CD4-positive, alpha-beta memory T cell (primary cell): ENCODE results near the gene SLC25A45. TPM values are rescaled to one million over a fixed set of nuclear protein-coding genes. Genes with fewer than 3 reads are reported as not detected.

ENCODE experiments used
- CTCF ChIA-PET: fragments of 350-600 bp; sonication (Branson Sonifier 250); formaldehyde crosslinking; loops from one replicate; lab custom pipeline; 2021; ENCODE audit warnings: inconsistent platforms; ENCODE audit not compliant: partially characterized antibody; lab: Charles Lee
- POLR2A ChIA-PET: fragments of 350-600 bp; sonication (Branson Sonifier 250); formaldehyde crosslinking; loops from one replicate; lab custom pipeline; 2021; ENCODE audit not compliant: partially characterized antibody; lab: Charles Lee
- DNase-seq, 5 donors: peaks; one replicate each; pipeline versions ENCODE4 v3.0.0 to v3.0.0-alpha.2; 2020 to 2022; ENCODE audit warnings: mixed read lengths in 1 of 5
- H3K27ac ChIP-seq: one replicate; pipeline ENCODE4 v1.7.0; 2013; ENCODE audit warnings: low read depth, low read length
- H3K27me3 ChIP-seq: 2 replicates; pipeline ENCODE4 v1.7.0; 2013; ENCODE audit warnings: mild to moderate bottlenecking, low read length, moderate library complexity; ENCODE audit not compliant: insufficient read depth
- H3K36me3 ChIP-seq: 2 replicates; pipeline ENCODE4 v1.7.0; 2013; ENCODE audit warnings: mild to moderate bottlenecking, low read length, moderate library complexity; ENCODE audit not compliant: insufficient read depth
- H3K4me1 ChIP-seq: 2 replicates; pipeline ENCODE4 v1.7.0; 2013; ENCODE audit warnings: mild to moderate bottlenecking, low read length, moderate library complexity; ENCODE audit not compliant: insufficient read depth
- H3K4me3 ChIP-seq, 2 donors: one replicate each; pipeline ENCODE4 v1.7.0; 2013; ENCODE audit warnings: low read length in 2 of 2, mild to moderate bottlenecking in 1 of 2
- H3K9me3 ChIP-seq, 2 donors: one replicate each; pipeline ENCODE4 v1.7.0; 2013; ENCODE audit warnings: low read length in 2 of 2, control low read depth in 1 of 2; ENCODE audit not compliant: control insufficient read depth in 1 of 2
- H3K27ac Mint-ChIP-seq, 7 donors: one replicate each; pipeline ENCODE4 v1.8.0; 2020 to 2021; ENCODE audit warnings: mixed read lengths in 7 of 7, mild to moderate bottlenecking in 6 of 7, inconsistent platforms in 3 of 7, moderate library complexity in 3 of 7
- H3K27me3 Mint-ChIP-seq, 2 donors: one replicate each; pipeline ENCODE4 v1.8.0; 2020 to 2021; ENCODE audit warnings: mixed read lengths in 2 of 2
- H3K36me3 Mint-ChIP-seq, 2 donors: one replicate each; pipeline ENCODE4 v1.8.0; 2020 to 2021; ENCODE audit warnings: mixed read lengths in 2 of 2, inconsistent platforms in 1 of 2, mild to moderate bottlenecking in 1 of 2
- H3K4me1 Mint-ChIP-seq, 4 donors: one replicate each; pipeline ENCODE4 v1.8.0; 2020 to 2021; ENCODE audit warnings: mixed read lengths in 4 of 4, mild to moderate bottlenecking in 1 of 4
- H3K4me3 Mint-ChIP-seq, 8 donors: one replicate each; pipeline ENCODE4 v1.8.0; 2020 to 2021; ENCODE audit warnings: mixed read lengths in 8 of 8, mild to moderate bottlenecking in 7 of 8, moderate library complexity in 6 of 8, inconsistent platforms in 3 of 8
- H3K9me3 Mint-ChIP-seq, 8 donors: one replicate each; pipeline ENCODE4 v1.8.0; 2020 to 2021; ENCODE audit warnings: mixed read lengths in 8 of 8, mild to moderate bottlenecking in 5 of 8, inconsistent platforms in 3 of 8, moderate library complexity in 1 of 8
- intact Hi-C: fragments of 100-400 bp; cut with micrococcal nuclease; formaldehyde crosslinking; loops from one replicate; pipeline ENCODE4 v1.15.1; 2023
- polyA plus RNA-seq, 2 donors: library from polyadenylated mRNA; unstranded; fragments of 300-500 nt; fragmentation: Illumina TruSeq; gene quantifications; one replicate each; pipeline ENCODE4 v1.2.3, GENCODE V29; 2021
- total RNA-seq, 2 experiments: library from RNA; stranded (reverse); gene quantifications; one replicate each; pipeline ENCODE4 v1.2.3, GENCODE V29; 2021

Gene SLC25A45
- total and polyA plus RNA-seq, 4 experiments from 2014 or later, result 7.2 to 24.2 (median 16.0) TPM

- H3K9me3 Mint-ChIP-seq, result no peaks in the 10 kb centered on the region
- DNase-seq, result peak in 1 of 5 donors; percentile 5
- H3K36me3 Mint-ChIP-seq, result peaks cover 16 to 50% of the 10 kb centered on the region in 2 donors
- Histone ChIP-seq H3K9me3 (no peaks in the 10 kb centered on the region), H3K27me3 (no peaks in the 10 kb centered on the region), H3K36me3 (peaks cover 42% of the 10 kb centered on the region), H3K4me1 (no peaks in the 10 kb centered on the region), H3K27ac (no peak overlapping the region), H3K4me3 (no peak overlapping the region)
- H3K27ac Mint-ChIP-seq, result no peak overlapping the region
- no peaks in the 10 kb centered on the region for H3K27me3 Mint-ChIP-seq
- no peak overlapping the region for H3K4me3 Mint-ChIP-seq
- intact Hi-C loops, result no loop called here
- POLR2A ChIA-PET, result interaction anchor here (0.7 to 25.9 kb wide), 3 partner anchors 10 to 179 kb away, joined by 3 to 654 read pairs (median 10); partner anchors contain the start of gene MALAT1
- H3K4me1 Mint-ChIP-seq, result peaks cover 0 to 6% (median 2%) of the 10 kb centered on the region in 4 donors
- CTCF ChIA-PET, result no interaction called here
Measured at GRCh38 chr11:65399249-65399648, 16.8 kb upstream of the SLC25A45 start.

- H3K4me3 Mint-ChIP-seq, result no peak overlapping the region
- H3K4me3 ChIP-seq, result no peak overlapping the region
- ChIA-PET POLR2A (interaction anchor here (0.7 to 25.9 kb wide), 3 partner anchors 18 to 180 kb away, joined by 3 to 654 read pairs (median 5); partner anchors contain the start of gene MALAT1), CTCF (no interaction called here)
- no peaks in the 10 kb centered on the region for H3K9me3 Mint-ChIP-seq
- intact Hi-C loops, result no loop called here
- peaks cover 0 to 6% (median 2%) of the 10 kb centered on the region in 4 donors for H3K4me1 Mint-ChIP-seq
- H3K27me3 Mint-ChIP-seq, result no peaks in the 10 kb centered on the region
- H3K36me3 Mint-ChIP-seq, result peaks cover 16 to 47% of the 10 kb centered on the region in 2 donors
- no peak overlapping the region for H3K27ac ChIP-seq
- H3K27me3 ChIP-seq, result no peaks in the 10 kb centered on the region
- DNase-seq, result peak in 1 of 5 donors; percentile 4
- no peaks in the 10 kb centered on the region for H3K4me1 ChIP-seq
- H3K27ac Mint-ChIP-seq, result peak overlapping the region in 1 of 7 donors; percentile 77
- H3K36me3 ChIP-seq, result peaks cover 39% of the 10 kb centered on the region
- H3K9me3 ChIP-seq, result no peaks in the 10 kb centered on the region
Measured at GRCh38 chr11:65398362-65398910, 16.0 kb upstream of the SLC25A45 start.

- CTCF ChIA-PET, result interaction anchor here (1.0 kb wide), 1 partner anchor 9 kb away, joined by 3 read pairs; no protein-coding TSS in a partner anchor
Measured at GRCh38 chr11:65396769-65397745, 14.6 kb upstream of the SLC25A45 start.

DNA sequence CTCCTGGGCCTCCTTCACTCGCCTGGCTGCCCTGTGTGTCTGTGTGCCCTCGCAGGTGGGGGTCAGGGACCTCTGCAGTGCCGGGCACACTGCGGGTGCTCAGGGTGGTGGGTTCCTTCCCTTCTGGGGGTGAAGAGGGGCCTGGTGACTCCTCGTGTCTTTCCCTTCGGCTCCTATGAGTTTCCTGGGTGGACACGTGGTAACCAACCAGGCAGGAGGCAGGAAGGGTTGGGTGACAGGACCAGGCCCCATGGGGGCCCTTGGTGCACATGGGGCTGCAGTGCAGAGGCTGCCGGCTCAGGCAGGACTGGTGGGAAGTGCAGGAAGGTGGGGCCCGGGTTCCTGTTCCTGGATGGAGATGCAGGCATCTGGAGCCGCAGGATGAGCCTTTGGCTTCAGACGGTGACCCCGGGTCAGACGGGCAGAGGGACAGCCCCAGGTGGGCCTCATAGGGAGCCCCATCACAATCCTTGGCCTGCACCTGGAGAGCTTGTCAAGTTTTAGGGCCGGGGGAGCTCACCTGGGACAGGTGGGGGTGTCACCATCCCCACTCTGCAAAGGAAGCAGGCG, 13.6 kb upstream of the SLC25A45 start:
- peaks cover 17 to 49% of the 10 kb centered on the region in 2 donors for H3K36me3 Mint-ChIP-seq
- no peaks in the 10 kb centered on the region for H3K27me3 Mint-ChIP-seq
- CTCF ChIA-PET, result no interaction called here
- H3K9me3 Mint-ChIP-seq, result no peaks in the 10 kb centered on the region
- POLR2A ChIA-PET, result interaction anchor here (1.3 to 25.9 kb wide), 3 partner anchors 9 to 108 kb away, joined by 3 to 654 read pairs (median 4); partner anchors contain the start of gene MALAT1
- Histone ChIP-seq H3K4me3 (no peak overlapping the region), H3K27me3 (no peaks in the 10 kb centered on the region), H3K9me3 (no peaks in the 10 kb centered on the region), H3K27ac (no peak overlapping the region), H3K4me1 (peaks cover 6% of the 10 kb centered on the region), H3K36me3 (peaks cover 42% of the 10 kb centered on the region)
- peak in 1 of 5 donors; percentile 2 for DNase-seq
- peak overlapping the region in 1 of 7 donors; percentile 47 for H3K27ac Mint-ChIP-seq
- no peak overlapping the region for H3K4me3 Mint-ChIP-seq
- intact Hi-C loops, result no loop called here
- H3K4me1 Mint-ChIP-seq, result peaks cover 0 to 19% (median 5%) of the 10 kb centered on the region in 4 donors

More at GRCh38 chr11:65396769-65397745, 14.6 kb upstream of the SLC25A45 start:
- no peaks in the 10 kb centered on the region for H3K27me3 Mint-ChIP-seq
- no peaks in the 10 kb centered on the region for H3K27me3 ChIP-seq
- H3K27ac ChIP-seq, result no peak overlapping the region
- H3K4me1 Mint-ChIP-seq, result peaks cover 0 to 12% (median 4%) of the 10 kb centered on the region in 4 donors
- peaks cover 17 to 50% of the 10 kb centered on the region in 2 donors for H3K36me3 Mint-ChIP-seq
- H3K9me3 ChIP-seq, result no peaks in the 10 kb centered on the region
- H3K4me3 ChIP-seq, result no peak overlapping the region
- POLR2A ChIA-PET, result interaction anchor here (1.4 to 25.9 kb wide), 3 partner anchors 18 to 107 kb away, joined by 4 to 654 read pairs (median 5); partner anchors contain the start of gene MALAT1
- DNase-seq, result peak in 1 of 5 donors; percentile 25
- intact Hi-C loops, result no loop called here
- H3K4me3 Mint-ChIP-seq, result no peak overlapping the region
- peak overlapping the region in 4 of 7 donors; percentile 11 to 73 (median 57) for H3K27ac Mint-ChIP-seq
- no peaks in the 10 kb centered on the region for H3K9me3 Mint-ChIP-seq
- no peaks in the 10 kb centered on the region for H3K4me1 ChIP-seq
- peaks cover 42% of the 10 kb centered on the region for H3K36me3 ChIP-seq

- Histone ChIP-seq H3K27ac (no peak overlapping the region), H3K27me3 (no peaks in the 10 kb centered on the region), H3K36me3 (peaks cover 32% of the 10 kb centered on the region), H3K4me1 (peaks cover 25% of the 10 kb centered on the region), H3K4me3 (no peak overlapping the region), H3K9me3 (no peaks in the 10 kb centered on the region)
- peaks cover 10 to 31% (median 13%) of the 10 kb centered on the region in 4 donors for H3K4me1 Mint-ChIP-seq
- intact Hi-C loops, result no loop called here
- POLR2A ChIA-PET, result interaction anchor here (17.1 to 25.9 kb wide), 2 partner anchors 26 to 110 kb away, joined by 524 to 654 read pairs; partner anchors contain the start of genes MALAT1 and NEAT1
- CTCF ChIA-PET, result interaction anchor here (1.2 kb wide), 1 partner anchor 115 kb away, joined by 3 read pairs; no protein-coding TSS in a partner anchor
- DNase-seq, result peak in 1 of 5 donors; percentile 11
- no peaks in the 10 kb centered on the region for H3K9me3 Mint-ChIP-seq
- no peak overlapping the region for H3K27ac Mint-ChIP-seq
- H3K27me3 Mint-ChIP-seq, result no peaks in the 10 kb centered on the region
- no peak overlapping the region for H3K4me3 Mint-ChIP-seq
- H3K36me3 Mint-ChIP-seq, result peaks cover 17 to 51% of the 10 kb centered on the region in 2 donors
Measured at GRCh38 chr11:65394125-65394536, 11.7 kb upstream of the SLC25A45 start.

- Histone ChIP-seq H3K9me3 (no peaks in the 10 kb centered on the region), H3K36me3 (peaks cover 33% of the 10 kb centered on the region), H3K27me3 (no peaks in the 10 kb centered on the region), H3K27ac (no peak overlapping the region), H3K4me1 (peaks cover 30% of the 10 kb centered on the region), H3K4me3 (no peak overlapping the region)
- ChIA-PET CTCF (interaction anchor here (1.0 to 1.2 kb wide), 2 partner anchors 64 to 116 kb away, joined by 3 read pairs; no protein-coding TSS in a partner anchor), POLR2A (interaction anchor here (2.4 to 25.9 kb wide), 3 partner anchors 26 to 132 kb away, joined by 5 to 654 read pairs (median 524); partner anchors contain the start of genes MALAT1, NEAT1 and SCYL1)
- H3K4me3 Mint-ChIP-seq, result no peak overlapping the region
- H3K36me3 Mint-ChIP-seq, result peaks cover 19 to 53% of the 10 kb centered on the region in 2 donors
- DNase-seq, result no peak
- H3K27ac Mint-ChIP-seq, result no peak overlapping the region
- no peaks in the 10 kb centered on the region for H3K27me3 Mint-ChIP-seq
- H3K9me3 Mint-ChIP-seq, result no peaks in the 10 kb centered on the region
- intact Hi-C loops, result no loop called here
- peaks cover 14 to 36% (median 18%) of the 10 kb centered on the region in 4 donors for H3K4me1 Mint-ChIP-seq
Measured at GRCh38 chr11:65393513-65394079, 11.2 kb upstream of the SLC25A45 start.
